ENCODE measurements around the gene VPS4A.
A peak's percentile ranks its signal among the peaks of the same experiment; 100 is the strongest.

VPS4A gene

DNA sequence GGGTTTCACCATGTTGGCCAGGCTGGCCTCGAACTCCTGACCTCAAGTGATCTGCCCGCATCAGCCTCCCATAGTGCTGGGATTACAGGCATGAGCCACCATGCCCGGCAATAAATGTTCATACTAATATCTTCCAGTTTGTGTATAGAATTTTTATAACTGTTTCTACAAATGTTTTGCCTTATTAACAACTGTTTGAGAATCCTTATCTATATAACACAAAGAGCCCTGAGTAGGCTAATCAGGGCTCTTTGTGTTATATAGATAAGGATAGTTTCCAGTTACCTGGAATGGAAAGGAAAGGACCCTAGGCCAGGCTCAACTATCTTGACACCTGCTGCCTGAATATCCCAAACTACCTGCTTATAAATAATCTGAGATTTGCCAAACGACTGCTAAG is 57.7 kb downstream of the VPS4A start:
- no peak for DNase-seq

DNA sequence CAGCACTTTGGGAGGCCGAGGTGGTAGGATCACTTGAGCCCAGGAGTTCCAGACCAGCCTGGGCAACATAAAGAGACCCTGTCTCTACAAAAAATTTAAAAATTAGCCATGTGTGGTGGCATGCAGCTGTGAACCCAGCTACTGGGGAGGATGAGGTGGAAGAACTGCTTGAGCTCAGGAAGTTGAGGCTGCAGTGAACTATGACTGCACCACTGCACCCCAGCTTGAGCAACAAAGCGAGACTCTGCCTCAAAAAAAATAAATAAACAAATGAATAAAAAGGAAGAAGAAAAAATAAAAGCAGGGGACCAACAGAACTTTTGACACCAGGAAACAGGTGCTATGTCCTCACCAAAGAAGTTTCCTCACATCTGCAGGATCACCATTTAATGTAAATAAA is 60.4 kb downstream of the VPS4A start:
- peak; percentile 36 for DNase-seq

DNA sequence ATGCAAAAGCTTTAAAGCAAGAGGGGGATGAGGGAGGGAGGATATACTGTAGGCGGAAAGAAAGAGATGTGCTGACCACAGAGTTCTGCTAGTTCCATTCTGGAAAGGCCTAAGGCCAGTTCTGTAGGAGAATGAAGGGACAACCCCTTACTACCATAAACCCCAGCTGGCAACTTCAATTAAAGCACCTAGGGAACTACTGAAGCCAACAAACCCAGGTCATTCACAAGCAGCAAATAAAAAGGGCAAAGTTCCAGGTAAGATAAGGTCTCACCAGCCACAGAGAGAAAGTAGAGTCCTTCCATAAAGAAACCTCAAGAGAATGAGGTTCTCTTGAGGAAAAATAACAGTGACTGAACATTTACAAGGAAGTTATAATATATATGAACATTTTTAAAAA is 61.9 kb downstream of the VPS4A start:
- no peak for DNase-seq

All from CD4-positive, alpha-beta T cell treated with Interleukin-15 for 1 hour (primary cell).